GM06990 (cell line): ENCODE data around the gene GKN2.
"Not testable (repeated sequence)": the region's sequence is repeated elsewhere in the genome, so short reads cannot be mapped to it uniquely, and the experiment has no call there.

Source experiments
- DNase-seq: peaks from one replicate; pipeline ENCODE4 v3.0.0-alpha.2; 2011; ENCODE audit not compliant: insufficient read length; ENCODE audit errors: extremely low read depth
- H3K27me3 ChIP-seq: replicated peaks from 2 replicates; pipeline ENCODE4 v1.6.0; 2011; ENCODE audit warnings: low read length; ENCODE audit not compliant: control insufficient read depth, insufficient read depth
- H3K36me3 ChIP-seq: 2 replicates; pipeline ENCODE4 v1.5.1; 2011; ENCODE audit warnings: low read length; ENCODE audit not compliant: control insufficient read depth, insufficient read depth
- H3K4me3 ChIP-seq: replicated peaks from 2 replicates; pipeline ENCODE4 v1.5.1; 2011; ENCODE audit warnings: low read depth, mild to moderate bottlenecking, control low read depth, low read length
- TF ChIP-seq, protein P1 (sequence below): IDR thresholded peaks from 2 replicates; pipeline ENCODE4 v1.5.1; 2011; ENCODE audit warnings: low read length, control low read depth, mild to moderate bottlenecking, inconsistent platforms; ENCODE audit not compliant: insufficient read depth, poor library complexity, severe bottlenecking

Gene GKN2

DNA sequence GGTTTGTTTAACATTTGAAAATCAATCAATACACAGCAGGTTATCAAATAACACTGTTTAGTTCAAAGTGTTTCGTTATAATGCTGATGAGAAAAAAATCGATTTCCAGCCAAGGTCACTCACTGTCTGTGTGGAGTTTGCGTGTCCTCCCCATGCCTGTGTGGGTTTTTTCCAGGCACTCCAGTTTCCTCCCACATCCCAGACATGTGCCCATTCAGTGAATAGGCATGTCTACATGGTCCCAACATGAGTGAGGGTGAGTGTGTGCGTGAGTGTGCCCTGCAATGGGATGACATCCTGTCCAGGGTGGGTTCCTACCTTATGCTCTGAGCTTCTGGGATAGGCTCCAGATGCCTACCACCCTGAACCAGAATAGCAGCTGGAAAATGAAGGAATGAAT is 8.7 kb upstream of the GKN2 start:
- DNase-seq, result no peak
- TF ChIP-seq, protein P1, sequence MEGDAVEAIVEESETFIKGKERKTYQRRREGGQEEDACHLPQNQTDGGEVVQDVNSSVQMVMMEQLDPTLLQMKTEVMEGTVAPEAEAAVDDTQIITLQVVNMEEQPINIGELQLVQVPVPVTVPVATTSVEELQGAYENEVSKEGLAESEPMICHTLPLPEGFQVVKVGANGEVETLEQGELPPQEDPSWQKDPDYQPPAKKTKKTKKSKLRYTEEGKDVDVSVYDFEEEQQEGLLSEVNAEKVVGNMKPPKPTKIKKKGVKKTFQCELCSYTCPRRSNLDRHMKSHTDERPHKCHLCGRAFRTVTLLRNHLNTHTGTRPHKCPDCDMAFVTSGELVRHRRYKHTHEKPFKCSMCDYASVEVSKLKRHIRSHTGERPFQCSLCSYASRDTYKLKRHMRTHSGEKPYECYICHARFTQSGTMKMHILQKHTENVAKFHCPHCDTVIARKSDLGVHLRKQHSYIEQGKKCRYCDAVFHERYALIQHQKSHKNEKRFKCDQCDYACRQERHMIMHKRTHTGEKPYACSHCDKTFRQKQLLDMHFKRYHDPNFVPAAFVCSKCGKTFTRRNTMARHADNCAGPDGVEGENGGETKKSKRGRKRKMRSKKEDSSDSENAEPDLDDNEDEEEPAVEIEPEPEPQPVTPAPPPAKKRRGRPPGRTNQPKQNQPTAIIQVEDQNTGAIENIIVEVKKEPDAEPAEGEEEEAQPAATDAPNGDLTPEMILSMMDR, result no peak
- no peak overlapping the region for H3K4me3 ChIP-seq
- no peaks in the 10 kb centered on the region for H3K27me3 ChIP-seq
- H3K36me3 ChIP-seq, result no peaks in the 10 kb centered on the region

DNA sequence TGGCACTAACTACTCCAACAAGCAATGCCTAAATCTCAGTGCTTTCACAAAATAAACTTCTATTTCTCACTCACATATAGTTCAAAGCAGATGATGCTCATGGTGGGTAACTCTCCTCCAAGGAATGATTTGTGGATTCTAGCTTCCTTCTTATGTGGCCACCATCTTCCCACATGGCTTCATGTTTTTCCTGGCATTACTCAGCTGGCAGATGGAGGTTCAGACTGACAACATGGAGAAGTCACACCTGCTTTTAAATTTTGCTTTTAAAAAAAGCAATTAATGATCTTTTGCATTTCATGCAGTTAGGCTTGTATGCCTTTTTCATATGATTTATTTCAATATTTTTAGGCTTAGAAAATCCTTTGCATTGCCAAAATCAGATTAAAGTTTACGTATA is 6.3 kb upstream of the GKN2 start:
- DNase-seq, result no peak
- H3K4me3 ChIP-seq, result no peak overlapping the region
- TF ChIP-seq, protein P1, result no peak
- H3K27me3 ChIP-seq, result no peaks in the 10 kb centered on the region
- no peaks in the 10 kb centered on the region for H3K36me3 ChIP-seq

DNA sequence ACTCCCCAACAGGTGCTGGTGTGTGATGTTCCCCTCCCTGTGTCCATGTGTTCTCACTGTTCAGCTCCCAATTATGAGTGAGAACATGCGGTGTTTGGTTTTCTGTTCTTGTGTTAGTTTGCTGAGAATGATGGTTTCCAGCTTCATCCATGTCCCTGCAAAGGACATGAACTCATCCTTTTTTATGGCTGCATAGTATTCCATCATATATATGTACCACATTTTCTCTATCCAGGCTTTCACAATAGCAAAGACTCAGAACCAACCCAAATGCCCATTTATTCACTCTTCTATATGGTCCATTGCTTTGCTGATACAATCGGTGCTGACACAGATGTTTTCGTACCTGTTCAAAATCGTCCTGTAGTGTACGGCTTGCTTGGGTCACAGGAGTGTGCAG is 2.7 kb upstream of the GKN2 start:
- H3K27me3 ChIP-seq, result not testable (repeated sequence)

DNA sequence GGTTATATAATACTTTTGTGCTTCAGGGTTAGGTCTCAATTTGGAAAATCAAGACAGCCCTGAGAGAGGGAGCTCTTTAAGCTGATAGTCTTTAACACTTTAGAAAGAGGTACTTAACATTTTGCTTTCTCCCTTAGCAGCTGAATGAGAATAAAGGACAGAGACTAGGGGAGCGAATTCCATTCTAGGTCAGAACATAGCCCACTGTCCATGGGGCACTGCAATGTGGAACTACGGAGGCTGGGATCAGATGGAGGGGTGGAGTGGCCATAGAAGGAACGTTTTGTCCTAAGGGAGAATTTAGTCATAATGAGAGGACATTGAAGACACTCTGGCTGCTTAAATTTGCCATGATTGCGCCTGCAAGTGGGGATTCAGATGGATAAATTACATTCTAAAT is 794 bp downstream of the GKN2 start:
- no peaks in the 10 kb centered on the region; the same call in 1 of the 2 replicates for H3K27me3 ChIP-seq
- H3K36me3 ChIP-seq, result no peaks in the 10 kb centered on the region
- DNase-seq, result no peak
- TF ChIP-seq, protein P1, result no peak
- H3K4me3 ChIP-seq, result no peak overlapping the region

More for the DNA sequence above, 2.7 kb upstream of the GKN2 start:
- DNase-seq, H3K4me3 ChIP-seq, H3K36me3 ChIP-seq: not testable (repeated sequence)

DNA sequence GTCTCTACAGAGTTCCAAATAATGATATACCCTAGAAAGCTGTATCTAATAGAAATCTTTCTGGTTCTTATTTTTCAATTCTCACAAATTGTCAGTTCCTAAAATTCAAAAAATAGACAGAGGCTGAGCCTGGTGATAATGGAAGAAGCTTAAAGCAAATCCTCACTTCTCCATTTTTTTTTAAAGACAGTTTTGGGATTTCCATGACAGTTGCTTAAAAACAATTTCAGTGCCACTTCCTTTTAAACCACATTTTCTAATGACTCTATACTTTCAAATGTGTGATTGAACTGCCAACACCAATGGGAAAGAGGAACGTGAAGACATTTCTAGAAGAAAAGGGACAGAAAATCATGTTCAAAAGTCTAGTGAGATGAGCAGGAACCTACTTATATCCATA is 4.0 kb downstream of the GKN2 start:
- DNase-seq, result no peak
- no peaks in the 10 kb centered on the region; the same call in 1 of the 2 replicates for H3K27me3 ChIP-seq
- no peaks in the 10 kb centered on the region for H3K36me3 ChIP-seq
- TF ChIP-seq, protein P1, result no peak
- no peak overlapping the region for H3K4me3 ChIP-seq

DNA sequence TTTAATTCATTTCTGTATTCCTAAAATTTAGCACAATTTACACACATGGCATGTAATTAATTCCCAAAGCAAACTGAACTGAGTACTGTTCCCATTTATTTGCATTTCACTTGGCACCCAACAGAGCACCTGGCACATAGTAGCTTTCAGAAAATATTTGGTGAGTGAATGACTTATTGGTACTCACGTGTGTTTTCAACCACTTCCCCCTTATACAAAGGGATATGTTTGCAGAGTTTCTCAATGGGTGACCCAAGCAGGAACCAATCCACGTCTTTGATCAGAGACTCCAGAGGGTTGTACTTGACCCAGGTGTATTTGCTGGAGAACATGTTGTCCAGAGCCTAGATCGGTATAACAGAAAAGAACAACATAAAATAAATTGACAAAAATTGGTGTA is 6.6 kb downstream of the GKN2 start:
- Histone ChIP-seq H3K27me3 (no peaks in the 10 kb centered on the region; the same call in 1 of the 2 replicates), H3K4me3 (no peak overlapping the region), H3K36me3 (no peaks in the 10 kb centered on the region)
- TF ChIP-seq, protein P1, result no peak
- no peak for DNase-seq
